HepG2 (cell line): ENCODE results near the gene MEA1. TPM values are rescaled to one million over a fixed set of nuclear protein-coding genes. Genes with fewer than 3 reads are reported as not detected.
A peak's percentile ranks its signal among the peaks of the same experiment; 100 is the strongest.

Experiments used
- CBX1 ChIP-seq: IDR thresholded peaks from one replicate; pipeline ENCODE4 v1.6.1; 2016; ENCODE audit warnings: antibody characterized with exemption, low read depth
- MAZ ChIP-seq, 2 experiments: sonication (generic) in 1 of 2; formaldehyde crosslinking in 1 of 2; IDR thresholded peaks; 2 replicates each; pipeline versions ENCODE4 v1.5.0 to v1.6.1; 2012 to 2020; ENCODE audit warnings: low read depth in 2 of 2, mild to moderate bottlenecking in 2 of 2, borderline replicate concordance in 1 of 2, improper control_type of control experiment in 1 of 2, low read length in 1 of 2, missing genetic modification reagents in 1 of 2, moderate library complexity in 1 of 2
- PREB ChIP-seq: sonication (generic); formaldehyde crosslinking; IDR thresholded peaks from 2 replicates; pipeline ENCODE4 v1.4.0; 2020; ENCODE audit warnings: missing genetic modification reagents
- RXRA ChIP-seq: sonication (generic); formaldehyde crosslinking; IDR thresholded peaks from 2 replicates; pipeline ENCODE4 v1.5.1; 2020; ENCODE audit warnings: missing genetic modification reagents
- SMAD1 ChIP-seq: sonication (generic); formaldehyde crosslinking; IDR thresholded peaks from 2 replicates; pipeline ENCODE4 v1.4.0; 2020; ENCODE audit warnings: missing genetic modification reagents, low read depth, mild to moderate bottlenecking, borderline replicate concordance
- SNAPC4 ChIP-seq: sonication (generic); formaldehyde crosslinking; IDR thresholded peaks from 2 replicates; pipeline ENCODE4 v1.4.0; 2020; ENCODE audit warnings: mild to moderate bottlenecking, missing genetic modification reagents
- polyA plus RNA-seq, 8 experiments: library from polyadenylated mRNA; depleted of rRNA in 3 of 8; stranded (reverse) in 7 of 8; unstranded in 1 of 8; fragments of >200 nt; fragmentation: Illumina TruSeq in 4 of 8; extraction: Trizol in 4 of 8; gene quantifications; 2 replicates each; pipeline versions ENCODE4 v1.2.1 to v1.2.3, GENCODE V29; 2011 to 2016; ENCODE audit warnings: low read depth in 4 of 8, missing spikeins in 1 of 8, mixed read lengths in 1 of 8; ENCODE audit not compliant: insufficient read depth in 1 of 8
- total RNA-seq, 5 experiments: library from RNA; depleted of rRNA; stranded (reverse); fragments of >200 nt; fragmentation: Illumina TruSeq; extraction: Trizol; gene quantifications; 2 replicates each; pipeline ENCODE4 v1.2.3, GENCODE V29; 2016; ENCODE audit warnings: low read depth in 1 of 5
- TF ChIP-seq, protein P1 (sequence below), 2 experiments: sonication (generic) in 1 of 2; formaldehyde crosslinking in 1 of 2; IDR thresholded peaks; 2 replicates each; pipeline versions ENCODE4 v1.4.0 to v1.6.1; 2016 to 2020; ENCODE audit warnings: borderline replicate concordance in 1 of 2, low read depth in 1 of 2, mild to moderate bottlenecking in 1 of 2, missing genetic modification reagents in 1 of 2
- TF ChIP-seq, protein P2 (sequence below): sonication (generic); formaldehyde crosslinking; IDR thresholded peaks from 2 replicates; pipeline ENCODE4 v1.5.1; 2020; ENCODE audit warnings: missing genetic modification reagents, mild to moderate bottlenecking, borderline replicate concordance

The MEA1 gene
- total and polyA plus RNA-seq, 2 of the 13 experiments (the other 11 are each of a cell fraction or from before 2014, with no cell fraction given), result 75.6 to 86.2 TPM

GRCh38 chr6:42969431-42969830 is 44.3 kb downstream of the MEA1 start (continued):
- TF ChIP-seq, protein P1, sequence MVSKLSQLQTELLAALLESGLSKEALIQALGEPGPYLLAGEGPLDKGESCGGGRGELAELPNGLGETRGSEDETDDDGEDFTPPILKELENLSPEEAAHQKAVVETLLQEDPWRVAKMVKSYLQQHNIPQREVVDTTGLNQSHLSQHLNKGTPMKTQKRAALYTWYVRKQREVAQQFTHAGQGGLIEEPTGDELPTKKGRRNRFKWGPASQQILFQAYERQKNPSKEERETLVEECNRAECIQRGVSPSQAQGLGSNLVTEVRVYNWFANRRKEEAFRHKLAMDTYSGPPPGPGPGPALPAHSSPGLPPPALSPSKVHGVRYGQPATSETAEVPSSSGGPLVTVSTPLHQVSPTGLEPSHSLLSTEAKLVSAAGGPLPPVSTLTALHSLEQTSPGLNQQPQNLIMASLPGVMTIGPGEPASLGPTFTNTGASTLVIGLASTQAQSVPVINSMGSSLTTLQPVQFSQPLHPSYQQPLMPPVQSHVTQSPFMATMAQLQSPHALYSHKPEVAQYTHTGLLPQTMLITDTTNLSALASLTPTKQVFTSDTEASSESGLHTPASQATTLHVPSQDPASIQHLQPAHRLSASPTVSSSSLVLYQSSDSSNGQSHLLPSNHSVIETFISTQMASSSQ (IDR thresholded peaks at IDR 0.05; ENCODE audit: low read depth), result no peak
- TF ChIP-seq, protein P1 (CRISPR knock-in tag; IDR thresholded peaks at IDR 0.05; ENCODE audit: borderline replicate concordance), result 0 out of 2 replicates have a peak, but pooled peaks have one; percentile 16
- TF ChIP-seq, protein P2, sequence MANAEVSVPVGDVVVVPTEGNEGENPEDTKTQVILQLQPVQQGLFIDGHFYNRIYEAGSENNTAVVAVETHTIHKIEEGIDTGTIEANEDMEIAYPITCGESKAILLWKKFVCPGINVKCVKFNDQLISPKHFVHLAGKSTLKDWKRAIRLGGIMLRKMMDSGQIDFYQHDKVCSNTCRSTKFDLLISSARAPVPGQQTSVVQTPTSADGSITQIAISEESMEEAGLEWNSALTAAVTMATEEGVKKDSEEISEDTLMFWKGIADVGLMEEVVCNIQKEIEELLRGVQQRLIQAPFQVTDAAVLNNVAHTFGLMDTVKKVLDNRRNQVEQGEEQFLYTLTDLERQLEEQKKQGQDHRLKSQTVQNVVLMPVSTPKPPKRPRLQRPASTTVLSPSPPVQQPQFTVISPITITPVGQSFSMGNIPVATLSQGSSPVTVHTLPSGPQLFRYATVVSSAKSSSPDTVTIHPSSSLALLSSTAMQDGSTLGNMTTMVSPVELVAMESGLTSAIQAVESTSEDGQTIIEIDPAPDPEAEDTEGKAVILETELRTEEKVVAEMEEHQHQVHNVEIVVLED (CRISPR knock-in tag), result no peak
- TF ChIP-seq PREB (CRISPR knock-in tag), result no peak
- TF ChIP-seq MAZ (IDR thresholded peaks at IDR 0.05; ENCODE audit: borderline replicate concordance, low read depth, low read length), result 0 out of 2 replicates have a peak, but pooled peaks have one; percentile 1
- TF ChIP-seq MAZ (CRISPR knock-in tag; IDR thresholded peaks at IDR 0.05; ENCODE audit: low read depth), result no peak
- 0 out of 2 replicates have a peak, but pooled peaks have one; percentile 51 for TF ChIP-seq SMAD1 (CRISPR knock-in tag)
- no peak for TF ChIP-seq SNAPC4
- no peak for TF ChIP-seq CBX1
- TF ChIP-seq RXRA (CRISPR knock-in tag), result no peak
